ENCODE data around the gene CTRB2. TPM values are rescaled to one million over a fixed set of nuclear protein-coding genes. Genes with fewer than 3 reads are reported as not detected.

The CTRB2 gene
- total RNA-seq, 4 donors from 2014 or later: 1.9 TPM; not detected in 3

DNA sequence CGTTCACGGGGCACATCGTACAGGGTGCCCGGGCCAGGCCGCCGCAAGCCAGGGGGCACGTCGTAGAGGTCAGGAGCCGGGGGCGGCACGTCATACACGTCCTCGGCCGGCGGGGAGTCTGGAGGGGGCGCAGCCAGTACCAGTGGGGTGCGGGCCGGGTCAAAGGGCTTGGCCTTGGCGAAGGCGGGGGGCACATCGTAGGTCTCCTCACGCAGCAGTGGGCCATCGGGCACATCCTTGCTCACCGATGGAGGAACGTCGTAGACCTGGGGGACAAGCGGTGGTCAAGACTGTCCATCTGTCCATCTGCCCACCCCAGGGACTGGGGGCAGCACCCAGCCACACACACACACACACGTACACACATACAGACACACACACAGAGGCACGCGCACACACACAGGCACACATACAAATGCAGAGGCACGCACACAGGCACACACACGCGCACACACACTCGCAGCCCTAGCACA, 28.8 kb upstream of the CTRB2 start:
- TF ChIP-seq POLR2A (IDR thresholded peaks at IDR 0.05): no peak
- TF ChIP-seq, protein P1, sequence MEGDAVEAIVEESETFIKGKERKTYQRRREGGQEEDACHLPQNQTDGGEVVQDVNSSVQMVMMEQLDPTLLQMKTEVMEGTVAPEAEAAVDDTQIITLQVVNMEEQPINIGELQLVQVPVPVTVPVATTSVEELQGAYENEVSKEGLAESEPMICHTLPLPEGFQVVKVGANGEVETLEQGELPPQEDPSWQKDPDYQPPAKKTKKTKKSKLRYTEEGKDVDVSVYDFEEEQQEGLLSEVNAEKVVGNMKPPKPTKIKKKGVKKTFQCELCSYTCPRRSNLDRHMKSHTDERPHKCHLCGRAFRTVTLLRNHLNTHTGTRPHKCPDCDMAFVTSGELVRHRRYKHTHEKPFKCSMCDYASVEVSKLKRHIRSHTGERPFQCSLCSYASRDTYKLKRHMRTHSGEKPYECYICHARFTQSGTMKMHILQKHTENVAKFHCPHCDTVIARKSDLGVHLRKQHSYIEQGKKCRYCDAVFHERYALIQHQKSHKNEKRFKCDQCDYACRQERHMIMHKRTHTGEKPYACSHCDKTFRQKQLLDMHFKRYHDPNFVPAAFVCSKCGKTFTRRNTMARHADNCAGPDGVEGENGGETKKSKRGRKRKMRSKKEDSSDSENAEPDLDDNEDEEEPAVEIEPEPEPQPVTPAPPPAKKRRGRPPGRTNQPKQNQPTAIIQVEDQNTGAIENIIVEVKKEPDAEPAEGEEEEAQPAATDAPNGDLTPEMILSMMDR (IDR thresholded peaks at IDR 0.05): no peak
- 90 to 93% methylated on average over 26 to 27 of the region's 34 CpGs for WGBS, 2 donors
- H3K4me3 ChIP-seq (ENCODE audit: low read depth, poor library complexity, severe bottlenecking): no peak overlapping the region
- intact Hi-C loops (cut with DNase I; ENCODE audit: low total_unique reads): loop anchor here (5.0 kb wide), 2 partner anchors 152 to 167 kb away; no protein-coding TSS in a partner anchor
- no peak for DNase-seq (ENCODE audit: low spot score in 2 of 2)

DNA sequence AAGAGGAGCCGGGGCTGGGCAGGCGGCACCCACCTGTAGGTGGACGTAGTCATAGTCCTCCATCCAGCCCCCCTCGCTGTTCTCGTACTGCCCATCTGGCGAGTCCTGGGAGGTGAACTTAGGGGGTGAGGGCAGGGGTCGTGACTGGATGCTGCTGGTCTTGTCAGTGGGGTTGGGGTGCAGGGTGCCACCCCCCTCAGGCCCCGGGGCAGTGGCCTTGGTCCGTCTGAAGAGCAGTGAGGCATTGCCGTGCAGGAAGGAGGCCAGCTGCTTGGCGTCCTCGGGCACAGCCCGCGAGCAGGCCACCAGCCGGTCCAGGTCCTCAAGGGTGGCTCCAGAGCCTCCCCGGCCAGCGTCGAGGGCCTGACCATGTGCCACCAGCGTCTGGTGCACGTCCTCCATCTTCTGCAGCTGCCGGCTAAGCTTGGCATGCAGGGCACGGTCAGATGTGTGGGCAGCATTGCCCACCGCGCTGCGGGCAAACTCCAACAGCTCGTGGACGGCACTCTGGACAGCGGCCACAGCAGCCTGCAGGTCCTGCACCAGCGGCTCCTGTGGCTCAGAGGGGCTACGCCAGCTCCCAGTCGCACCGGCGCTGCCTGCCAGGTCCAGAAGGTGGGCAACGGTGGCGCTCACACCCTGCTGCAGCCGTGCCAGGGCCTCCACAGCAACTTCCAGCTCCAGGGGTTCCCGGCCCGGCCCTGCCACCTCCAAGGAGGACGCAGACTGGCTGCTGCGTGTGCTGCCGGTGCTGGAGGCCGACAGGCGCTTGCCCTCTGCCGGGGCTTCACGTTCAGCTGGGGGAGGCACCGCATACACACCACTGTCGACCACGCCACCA, 28.1 kb upstream of the CTRB2 start:
- intact Hi-C loops (cut with DNase I; ENCODE audit: low total_unique reads): loop anchor here (5.0 kb wide), 2 partner anchors 152 to 167 kb away; no protein-coding TSS in a partner anchor
- 83% methylated on average over 24 to 25 of the region's 48 CpGs for WGBS, 2 donors
- peak in 1 of 2 donors; percentile 85 for DNase-seq (ENCODE audit: low spot score in 2 of 2)

DNA sequence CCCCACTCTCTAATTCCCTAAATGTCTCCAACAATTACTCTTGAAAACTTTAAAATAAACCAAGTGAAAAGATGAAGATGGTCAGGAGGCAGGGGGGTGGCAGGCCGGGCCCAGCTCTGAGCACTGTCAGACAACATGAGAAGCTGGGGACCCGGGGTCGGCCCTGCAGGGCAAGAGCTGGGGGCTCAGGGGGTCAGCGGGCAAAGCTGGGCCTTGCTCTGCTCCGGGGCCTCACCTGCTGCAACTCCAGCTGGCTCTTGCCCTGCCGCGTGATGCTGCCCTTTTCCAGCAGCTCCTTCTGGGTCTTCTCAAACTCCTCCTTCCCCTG, 26.6 kb upstream of the CTRB2 start:
- DNase-seq (ENCODE audit: low spot score in 2 of 2): no peak
- intact Hi-C loops (cut with DNase I; ENCODE audit: low total_unique reads): no loop called here

More for the DNA sequence above, 28.1 kb upstream of the CTRB2 start:
- TF ChIP-seq, protein P1 (IDR thresholded peaks at IDR 0.05): no peak
- no peak for TF ChIP-seq POLR2A (IDR thresholded peaks at IDR 0.05)
- no peak overlapping the region for H3K4me3 ChIP-seq (ENCODE audit: low read depth, poor library complexity, severe bottlenecking)

DNA sequence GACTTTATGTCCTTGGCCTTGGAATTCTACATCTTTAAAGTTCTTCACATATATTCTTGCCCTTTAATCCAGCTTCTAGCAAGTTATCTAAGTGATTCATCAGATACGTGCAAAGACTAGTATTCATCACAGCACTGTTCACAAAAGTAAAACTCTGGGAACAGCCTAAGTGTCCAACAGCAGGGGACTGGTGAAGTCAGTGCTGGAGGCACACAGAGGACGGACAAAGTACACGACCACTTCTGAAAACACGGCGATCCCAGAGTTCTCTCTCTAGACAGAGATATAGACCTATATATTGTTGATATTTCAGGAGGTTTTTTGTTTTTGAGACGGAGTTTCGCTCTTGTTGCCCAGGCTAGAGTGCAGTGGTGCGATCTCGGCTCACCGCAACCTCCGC, 24.6 kb upstream of the CTRB2 start:
- no peak overlapping the region for H3K4me3 ChIP-seq (ENCODE audit: low read depth, poor library complexity, severe bottlenecking)
- WGBS, 2 donors: 84% methylated on average over 11 of the region's 11 CpGs
- DNase-seq (ENCODE audit: low spot score in 2 of 2): no peak
- intact Hi-C loops (cut with DNase I; ENCODE audit: low total_unique reads): no loop called here
- TF ChIP-seq POLR2A (IDR thresholded peaks at IDR 0.05): no peak
- TF ChIP-seq, protein P1 (IDR thresholded peaks at IDR 0.05): no peak

More for the DNA sequence above, 26.6 kb upstream of the CTRB2 start:
- H3K4me3 ChIP-seq (ENCODE audit: low read depth, poor library complexity, severe bottlenecking): no peak overlapping the region
- TF ChIP-seq, protein P1 (IDR thresholded peaks at IDR 0.05): no peak
- no peak for TF ChIP-seq POLR2A (IDR thresholded peaks at IDR 0.05)
- WGBS, 2 donors: 48 to 51% methylated on average over 7 of the region's 7 CpGs

DNA sequence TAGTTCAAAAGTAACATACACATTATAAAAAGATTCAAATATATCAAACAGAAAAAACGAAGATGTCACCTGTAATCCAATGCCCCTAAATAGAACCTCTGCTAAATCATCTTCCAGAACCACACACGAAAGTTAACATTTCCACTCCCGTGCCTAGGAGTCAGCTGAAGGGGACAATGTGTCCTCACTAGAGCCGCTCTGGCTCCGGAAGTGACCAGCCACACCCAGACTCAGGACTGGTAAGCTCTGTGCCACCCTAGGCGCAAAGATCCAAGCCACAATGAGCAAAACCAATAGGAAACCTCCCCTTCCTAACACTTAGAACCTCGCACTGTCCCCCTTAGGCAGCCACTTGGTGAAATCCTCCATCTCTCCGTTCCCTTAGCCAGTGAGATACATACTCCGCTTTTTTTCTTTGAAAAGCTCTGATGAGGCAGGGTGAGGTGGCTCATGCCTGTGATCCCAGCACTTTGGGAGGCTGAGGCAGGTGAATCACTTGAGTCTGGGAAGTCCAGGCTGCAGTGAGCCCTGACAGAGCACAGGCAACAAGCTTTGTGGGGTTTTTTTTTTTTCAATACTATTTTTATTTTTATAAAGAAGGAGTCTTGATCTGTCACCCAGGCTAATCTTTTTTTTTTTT, 23.6 kb upstream of the CTRB2 start:
- WGBS, 2 donors: 84 to 89% methylated on average over 9 of the region's 9 CpGs
- no peak overlapping the region for H3K4me3 ChIP-seq (ENCODE audit: low read depth, poor library complexity, severe bottlenecking)
- no peak for TF ChIP-seq POLR2A (IDR thresholded peaks at IDR 0.05)
- TF ChIP-seq, protein P1 (IDR thresholded peaks at IDR 0.05): no peak
- intact Hi-C loops (cut with DNase I; ENCODE audit: low total_unique reads): no loop called here
- no peak for DNase-seq (ENCODE audit: low spot score in 2 of 2)

All from lower leg skin (tissue), 4 donors.